Nephron (organoid): ENCODE measurements around the gene PHLDA2.

ENCODE experiments used
- H3K27ac Mint-ChIP-seq, 3 experiments: 2 replicates each; pipeline ENCODE4 v1.8.0; 2020; ENCODE audit warnings: mixed read lengths in 3 of 3, mild to moderate bottlenecking in 2 of 3, moderate library complexity in 1 of 3
- H3K27me3 Mint-ChIP-seq: 2 replicates; pipeline ENCODE4 v1.8.0; 2021; ENCODE audit warnings: low read depth, mild to moderate bottlenecking, moderate library complexity, mixed read lengths
- H3K36me3 Mint-ChIP-seq: 2 replicates; pipeline ENCODE4 v1.8.0; 2020; ENCODE audit warnings: low read depth, mixed read lengths
- H3K4me1 Mint-ChIP-seq: 2 replicates; pipeline ENCODE4 v1.8.0; 2020; ENCODE audit warnings: mixed read lengths
- H3K4me3 Mint-ChIP-seq, 3 experiments: 2 replicates each; pipeline ENCODE4 v1.8.0; 2020; ENCODE audit warnings: mild to moderate bottlenecking in 3 of 3, mixed read lengths in 3 of 3, moderate library complexity in 2 of 3
- H3K9me3 Mint-ChIP-seq: 2 replicates; pipeline ENCODE4 v1.8.0; 2020; ENCODE audit warnings: mixed read lengths
- TF ChIP-seq, protein P1 (sequence below), 3 experiments: fragments of 200-600 bp; sonication (generic); IDR thresholded peaks; one replicate each; pipeline ENCODE4 v1.5.0; 2021; ENCODE audit warnings: antibody characterized with exemption in 3 of 3; ENCODE audit not compliant: unreplicated experiment in 3 of 3

Gene PHLDA2

DNA sequence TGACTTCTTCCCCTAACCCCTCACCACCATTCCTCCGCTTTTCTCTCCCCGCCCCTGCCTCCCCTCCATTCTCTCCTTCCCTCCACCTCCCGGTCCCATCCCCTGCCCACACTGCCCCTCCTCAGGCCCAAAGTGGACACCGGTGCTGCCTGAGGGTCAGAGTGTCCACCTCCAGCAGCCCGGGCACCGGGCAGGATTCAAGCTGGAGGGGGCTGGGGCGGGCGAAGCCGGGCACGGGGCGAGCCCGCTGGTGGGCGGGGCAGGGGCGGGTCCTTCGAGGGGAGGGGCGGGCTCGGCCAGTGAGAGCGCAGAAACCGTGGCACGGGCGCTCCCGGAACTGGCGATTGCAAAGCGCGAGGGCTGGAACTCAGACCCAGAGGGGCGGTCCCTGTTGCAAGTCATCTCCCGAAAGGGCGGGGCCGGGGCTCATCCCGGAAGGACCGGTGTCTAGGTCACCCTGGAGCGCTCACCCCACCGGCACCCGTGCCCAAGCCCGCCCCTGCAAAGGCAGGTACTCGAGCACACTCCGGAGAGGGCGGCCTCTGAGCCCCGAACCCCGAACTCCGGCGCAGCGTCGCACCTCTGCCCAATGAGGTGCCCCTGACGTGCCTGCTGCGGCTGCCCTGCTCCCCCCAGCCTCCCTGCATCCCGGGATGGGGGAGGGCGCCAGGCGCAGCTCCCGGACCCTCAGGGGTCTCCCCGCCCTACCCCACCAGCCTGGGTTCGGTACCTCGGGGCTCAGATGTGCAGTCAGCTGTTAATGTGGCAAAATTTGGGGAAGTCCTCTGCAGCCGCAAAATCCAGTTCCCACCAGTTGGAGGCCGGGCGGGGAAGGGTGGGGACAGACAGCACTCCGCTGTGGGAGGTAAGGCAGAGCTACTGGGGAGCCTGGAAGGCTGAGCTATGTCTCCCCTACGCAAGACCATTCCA lies 27.1 kb downstream of the PHLDA2 start:
- peaks cover 5% of the 10 kb centered on the region for H3K4me1 Mint-ChIP-seq
- peak overlapping the region; percentile 65 to 74 (median 67) for H3K4me3 Mint-ChIP-seq
- TF ChIP-seq, protein P1, sequence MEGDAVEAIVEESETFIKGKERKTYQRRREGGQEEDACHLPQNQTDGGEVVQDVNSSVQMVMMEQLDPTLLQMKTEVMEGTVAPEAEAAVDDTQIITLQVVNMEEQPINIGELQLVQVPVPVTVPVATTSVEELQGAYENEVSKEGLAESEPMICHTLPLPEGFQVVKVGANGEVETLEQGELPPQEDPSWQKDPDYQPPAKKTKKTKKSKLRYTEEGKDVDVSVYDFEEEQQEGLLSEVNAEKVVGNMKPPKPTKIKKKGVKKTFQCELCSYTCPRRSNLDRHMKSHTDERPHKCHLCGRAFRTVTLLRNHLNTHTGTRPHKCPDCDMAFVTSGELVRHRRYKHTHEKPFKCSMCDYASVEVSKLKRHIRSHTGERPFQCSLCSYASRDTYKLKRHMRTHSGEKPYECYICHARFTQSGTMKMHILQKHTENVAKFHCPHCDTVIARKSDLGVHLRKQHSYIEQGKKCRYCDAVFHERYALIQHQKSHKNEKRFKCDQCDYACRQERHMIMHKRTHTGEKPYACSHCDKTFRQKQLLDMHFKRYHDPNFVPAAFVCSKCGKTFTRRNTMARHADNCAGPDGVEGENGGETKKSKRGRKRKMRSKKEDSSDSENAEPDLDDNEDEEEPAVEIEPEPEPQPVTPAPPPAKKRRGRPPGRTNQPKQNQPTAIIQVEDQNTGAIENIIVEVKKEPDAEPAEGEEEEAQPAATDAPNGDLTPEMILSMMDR (IDR thresholded peaks at IDR 0.05; ENCODE audit: unreplicated experiment in 3 of 3) = no peak
- H3K27me3 Mint-ChIP-seq = peaks cover 24% of the 10 kb centered on the region
- peaks cover 11% of the 10 kb centered on the region for H3K9me3 Mint-ChIP-seq
- H3K36me3 Mint-ChIP-seq = peaks cover 5% of the 10 kb centered on the region
- H3K27ac Mint-ChIP-seq = no peak overlapping the region

DNA sequence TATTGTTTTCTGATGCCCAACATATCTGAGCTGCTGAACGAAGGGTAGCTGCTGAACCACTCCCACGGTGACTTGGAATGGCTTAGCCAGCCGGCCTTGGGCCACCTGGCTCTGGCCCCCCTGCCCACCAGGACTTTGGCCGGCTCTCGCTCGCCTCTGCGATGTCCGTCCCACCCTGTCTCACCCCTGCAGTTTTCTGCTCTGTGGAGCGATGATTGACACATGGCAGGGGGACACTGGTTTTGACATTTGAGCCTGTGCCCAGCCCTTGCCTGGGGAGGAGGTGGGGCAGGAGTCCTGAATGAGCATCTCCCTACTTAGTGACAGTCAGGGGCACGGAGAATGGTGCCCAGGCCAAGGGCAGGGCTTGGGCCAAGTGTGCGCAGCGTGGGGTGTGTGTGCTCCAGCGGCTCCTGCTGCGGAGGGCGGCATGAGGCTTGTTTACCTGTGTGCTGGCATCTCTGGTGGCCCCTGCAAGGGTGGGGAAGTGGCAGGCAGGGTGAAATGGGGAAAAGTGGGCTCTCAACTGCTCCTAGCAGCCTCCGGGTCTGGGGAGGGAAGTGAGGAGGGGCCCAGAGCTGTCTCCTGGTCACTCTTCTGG lies 27.9 kb downstream of the PHLDA2 start:
- Mint-ChIP-seq H3K27ac (peak overlapping the region in 1 of 3 experiments; percentile 76), H3K4me3 (peak overlapping the region; percentile 61 to 70 (median 67)), H3K36me3 (peaks cover 5% of the 10 kb centered on the region), H3K9me3 (peaks cover 11% of the 10 kb centered on the region), H3K4me1 (peaks cover 5% of the 10 kb centered on the region), H3K27me3 (peaks cover 25% of the 10 kb centered on the region)
- TF ChIP-seq, protein P1 (IDR thresholded peaks at IDR 0.05; ENCODE audit: unreplicated experiment in 3 of 3) = no peak

DNA sequence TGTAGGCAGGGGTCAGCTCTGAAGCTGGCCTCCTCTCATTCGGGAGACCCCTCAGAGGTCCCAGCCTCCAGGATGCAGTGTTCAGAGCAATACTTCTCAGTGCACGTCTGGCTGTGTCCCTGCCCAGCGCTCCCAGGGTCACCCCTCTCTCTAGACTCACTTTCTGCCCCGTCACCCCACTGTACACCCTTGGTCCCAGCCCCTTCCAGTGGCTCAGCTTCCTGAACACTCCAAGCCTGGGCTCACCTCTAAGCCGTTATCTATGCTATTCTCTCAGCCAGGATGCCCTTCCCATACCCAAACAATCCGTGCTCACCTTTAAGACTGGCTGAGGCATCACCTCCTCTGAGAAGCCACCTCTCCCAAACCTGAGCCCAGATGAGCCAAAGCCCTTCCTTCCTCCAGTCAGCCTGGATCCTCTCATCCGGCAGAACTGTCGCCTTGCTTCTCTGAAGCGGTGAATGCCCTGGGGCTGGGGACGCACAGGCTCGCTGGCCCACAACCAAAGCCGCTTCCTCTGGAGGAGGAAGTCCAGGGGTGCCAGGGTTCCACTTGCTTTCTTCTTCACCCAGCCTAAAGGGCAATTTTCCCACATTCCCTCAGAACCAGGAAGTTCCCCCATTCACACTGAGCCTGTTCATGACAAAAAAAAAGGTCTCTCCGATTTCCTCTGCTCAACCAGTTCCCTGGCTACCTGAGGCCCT lies 30.0 kb downstream of the PHLDA2 start:
- H3K27ac Mint-ChIP-seq = peak overlapping the region in 2 of 3 experiments; percentile 38 to 47
- H3K36me3 Mint-ChIP-seq = no peaks in the 10 kb centered on the region
- TF ChIP-seq, protein P1 (IDR thresholded peaks at IDR 0.05; ENCODE audit: unreplicated experiment in 3 of 3) = no peak
- H3K9me3 Mint-ChIP-seq = no peaks in the 10 kb centered on the region
- H3K27me3 Mint-ChIP-seq = peaks cover 23% of the 10 kb centered on the region
- no peak overlapping the region for H3K4me3 Mint-ChIP-seq
- H3K4me1 Mint-ChIP-seq = peaks cover 5% of the 10 kb centered on the region

DNA sequence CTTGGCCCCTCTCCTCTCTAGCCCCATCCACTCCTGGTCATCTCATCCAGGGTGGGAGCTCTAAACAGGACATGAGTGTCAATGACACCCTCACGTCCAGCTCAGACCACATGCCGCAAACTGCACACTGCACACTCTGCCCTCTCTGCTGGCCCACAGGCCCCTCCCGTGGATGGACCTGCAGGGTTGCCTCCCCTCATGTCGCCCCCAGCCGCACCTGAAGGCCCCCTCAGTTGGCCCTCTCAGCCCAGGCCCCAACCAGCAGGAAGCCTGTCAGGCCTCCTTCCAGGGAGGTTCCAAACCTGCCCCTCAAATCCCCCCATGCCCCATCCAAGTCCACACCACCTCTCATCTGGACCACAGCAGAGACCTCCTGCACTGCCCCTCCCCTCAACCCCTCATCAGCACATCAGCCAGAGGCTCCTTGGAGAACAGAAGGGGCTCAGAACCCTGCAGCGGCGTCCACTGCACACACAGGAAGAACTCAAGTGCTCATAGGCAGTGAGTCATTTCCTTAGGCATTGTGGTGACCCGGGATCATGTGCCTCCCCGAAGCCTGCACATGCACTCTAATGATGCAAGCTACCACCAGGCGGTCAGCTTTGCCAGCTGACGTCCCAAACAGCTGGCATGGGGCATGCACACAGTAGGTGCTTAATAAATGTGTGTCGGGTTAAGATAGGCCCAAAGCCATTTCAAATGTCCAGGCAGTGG lies 30.7 kb downstream of the PHLDA2 start:
- Mint-ChIP-seq H3K4me3 (peak overlapping the region in 1 of 3 experiments; percentile 36), H3K27ac (peak overlapping the region in 1 of 3 experiments; percentile 54), H3K4me1 (peaks cover under 1% of the 10 kb centered on the region), H3K9me3 (no peaks in the 10 kb centered on the region), H3K27me3 (peaks cover 18% of the 10 kb centered on the region), H3K36me3 (no peaks in the 10 kb centered on the region)
- TF ChIP-seq, protein P1 (IDR thresholded peaks at IDR 0.05; ENCODE audit: unreplicated experiment in 3 of 3) = no peak

DNA sequence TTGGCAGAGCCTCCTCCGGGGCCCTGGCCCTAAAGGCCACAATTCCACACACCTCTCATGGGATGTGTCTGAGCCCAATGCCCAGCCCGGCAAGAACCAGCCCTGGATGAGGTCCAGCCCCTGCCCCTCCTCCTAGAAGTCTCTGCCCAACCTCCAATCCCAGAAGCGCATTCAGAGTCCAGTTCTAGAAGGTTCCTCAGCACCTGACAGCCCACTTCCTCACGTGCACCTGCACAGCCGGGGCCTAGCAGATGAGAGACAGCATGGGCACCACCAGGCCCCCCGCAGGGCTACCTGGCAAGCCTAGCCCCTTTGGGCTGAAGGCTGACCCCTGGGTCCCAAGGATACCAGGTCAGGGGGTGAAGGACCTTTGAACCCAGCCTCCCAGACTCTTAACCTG lies 32.2 kb downstream of the PHLDA2 start:
- H3K27ac Mint-ChIP-seq = no peak overlapping the region
- TF ChIP-seq, protein P1 (IDR thresholded peaks at IDR 0.05; ENCODE audit: unreplicated experiment in 3 of 3) = no peak

More for the DNA sequence above, 32.2 kb downstream of the PHLDA2 start:
- Mint-ChIP-seq H3K4me3 (no peak overlapping the region), H3K36me3 (no peaks in the 10 kb centered on the region), H3K9me3 (no peaks in the 10 kb centered on the region), H3K4me1 (peaks cover under 1% of the 10 kb centered on the region), H3K27me3 (peaks cover 16% of the 10 kb centered on the region)
